Measurements from ENCODE around the gene LZTFL1. TPM values are rescaled to one million over a fixed set of nuclear protein-coding genes. Genes with fewer than 3 reads are reported as not detected.

LZTFL1 gene
- 14.8 and 19.7 TPM in 2 replicates for total RNA-seq

GRCh38 chr3:45841757-45842491 is at the start of gene LZTFL1:
Gene LZTFL1 (minus strand): TSS chr3:45842119. CDS start chr3:45841991, 128 bp downstream.

GRCh38 chr3:45885979-45886705 is 44.2 kb upstream of the LZTFL1 start, which contains the start of gene CCR9:
Gene CCR9 (plus strand): TSS chr3:45886543. CDS start chr3:45894934, 8,391 bp downstream.

GRCh38 chr3:45795882-45796765 is 45.8 kb downstream of the LZTFL1 start, which contains the start of gene SLC6A20:
Gene SLC6A20 (minus strand): TSS chr3:45796536. CDS start chr3:45796419, 117 bp downstream.

Other genes starting within 250 kb of the LZTFL1 start
- gene LIMD1, start 247.4 kb downstream of the LZTFL1 start, total RNA-seq: 13.9 and 22.0 TPM in 2 replicates
- gene SACM1L, start 152.7 kb downstream of the LZTFL1 start, total RNA-seq: 46.8 and 50.2 TPM in 2 replicates
- not detected in 2 replicates for gene SLC6A20, start 45.6 kb downstream of the LZTFL1 start, total RNA-seq
- gene CCR9, start 44.4 kb upstream of the LZTFL1 start, total RNA-seq: not detected in 2 replicates
- gene CXCR6, start 101.3 kb upstream of the LZTFL1 start, total RNA-seq: under 0.01 TPM in 1 of 2 replicates, not detected in the other
- gene FYCO1, start 153.7 kb upstream of the LZTFL1 start, total RNA-seq: 29.9 and 50.7 TPM in 2 replicates
- gene XCR1, start 185.4 kb upstream of the LZTFL1 start, total RNA-seq: under 0.01 TPM in 1 of 2 replicates, not detected in the other